Measurements from ENCODE around the gene PTGES3. TPM values are rescaled to one million over a fixed set of nuclear protein-coding genes. Genes with fewer than 3 reads are reported as not detected.

PTGES3 gene
- total RNA-seq, 1 experiment from 2014 or later = 435 TPM

- Histone ChIP-seq H3K23me2 (ENCODE audit: insufficient read length, low read depth, low read length, poor library complexity, severe bottlenecking) (no peaks in the 10 kb centered on the region), H3T11ph (ENCODE audit: low read length) (no peak overlapping the region), H2BK15ac (ENCODE audit: low read depth, low read length) (no peak overlapping the region), H2BK5ac (ENCODE audit: insufficient read length, low read length) (no peak overlapping the region), H3K56ac (ENCODE audit: insufficient read length, low read depth, low read length) (no peak overlapping the region), H3K79me2 (ENCODE audit: insufficient read depth, low read length) (no peaks in the 10 kb centered on the region), H3K79me1 (ENCODE audit: insufficient read depth, low read depth, low read length, poor library complexity, severe bottlenecking) (peaks cover 4% of the 10 kb centered on the region), H2BK120ac (ENCODE audit: low read depth, low read length, poor library complexity, severe bottlenecking) (no peak overlapping the region), H4K91ac (ENCODE audit: insufficient read length, low read depth, low read length) (no peak overlapping the region), H3K9ac (ENCODE audit: extremely low read depth, insufficient read length, low read length) (no peak overlapping the region), H3K27me3 (ENCODE audit: insufficient read depth, low read length) (no peaks in the 10 kb centered on the region), H3K23ac (ENCODE audit: insufficient read length, low read depth, low read length) (no peak overlapping the region), H3K4me1 (ENCODE audit: insufficient read depth, low read length) (no peaks in the 10 kb centered on the region), H4K5ac (ENCODE audit: insufficient read length, low read depth, low read length) (no peak overlapping the region), H3K18ac (ENCODE audit: insufficient read length, low read depth, low read length) (no peak overlapping the region), H3K14ac (ENCODE audit: insufficient read depth, low read length) (no peak overlapping the region), H2BK12ac (ENCODE audit: insufficient read length, low read depth, low read length) (no peak overlapping the region), H4K20me1 (ENCODE audit: control insufficient read depth, insufficient read depth, insufficient read length) (no peaks in the 10 kb centered on the region), H2AFZ (ENCODE audit: low read length) (no peak overlapping the region), H3K4ac (ENCODE audit: low read depth, low read length) (no peak overlapping the region), H2BK20ac (ENCODE audit: low read depth, low read length, poor library complexity, severe bottlenecking) (no peak overlapping the region), H2AK5ac (ENCODE audit: insufficient read length, low read length) (no peak overlapping the region), H3K27ac (ENCODE audit: insufficient read length, low read depth, low read length) (no peak overlapping the region), H4K8ac (replicated peaks; ENCODE audit: insufficient read length, low read depth, low read length) (no peak overlapping the region), H3K4me2 (ENCODE audit: insufficient read depth, insufficient read length, low read length) (no peak overlapping the region), H3K9me3 (ENCODE audit: control insufficient read depth, low read depth, low read length) (no peaks in the 10 kb centered on the region)
- no peak for DNase-seq
- H3K27ac Mint-ChIP-seq = peak overlapping the region in 2 of 3 experiments; percentile 36 to 79; a peak in 2 of 7 replicates
- no peaks in the 10 kb centered on the region for H3K4me1 Mint-ChIP-seq
- H3K36me3 Mint-ChIP-seq (ENCODE audit: insufficient read depth in 1 of 3, low read depth in 3 of 3) = peaks cover 18 to 37% (median 32%) of the 10 kb centered on the region in 3 experiments; a peak in 6 of 7 replicates
- WGBS (ENCODE audit: extremely low coverage, insufficient read length, low lambda C conversion rate) = no CpG with 5 or more reads among the region's 7 CpGs
- H3K4me3 Mint-ChIP-seq = no peak overlapping the region
- no peaks in the 10 kb centered on the region for H3K27me3 Mint-ChIP-seq (ENCODE audit: low read depth)
- TF ChIP-seq CTCF (conservative IDR thresholded peaks at IDR 0.05) = no peak
- H3K9me3 Mint-ChIP-seq = no peaks in the 10 kb centered on the region; a peak in 1 of 5 replicates
Measured at GRCh38 chr12:56661560-56661959, 26.5 kb downstream of the PTGES3 start.

All from H9 (cell line).